Gastroesophageal sphincter (tissue), 4 donors: ENCODE results near the gene JAM3. TPM values are rescaled to one million over a fixed set of nuclear protein-coding genes. Genes with fewer than 3 reads are reported as not detected.
A peak's percentile ranks its signal among the peaks of the same experiment; 100 is the strongest.
"Not testable (repeated sequence)": the region's sequence is repeated elsewhere in the genome, so short reads cannot be mapped to it uniquely, and the experiment has no call there.

Source experiments
- ATAC-seq: fragments of 150-250 bp; one replicate; pipeline ENCODE4 v1.9.1; 2016; ENCODE audit warnings: mild to moderate bottlenecking, moderate library complexity
- H3K27ac ChIP-seq, 4 donors: fragments of 200-600 bp; sonication (generic) in 3 of 4; 1 replicate in 3 of 4; 2 replicates in 1 of 4; pipeline ENCODE4 v1.5.1; 2016 to 2019
- H3K27me3 ChIP-seq: fragments of 200-600 bp; sonication (generic); one replicate; pipeline ENCODE4 v1.5.1; 2019
- H3K36me3 ChIP-seq, 2 donors: fragments of 200-600 bp; sonication (generic); one replicate each; pipeline ENCODE4 v1.5.1; 2019; ENCODE audit warnings: control low read depth in 1 of 2
- H3K4me1 ChIP-seq, 3 donors: fragments of 200-600 bp; sonication (generic); 1 replicate in 2 of 3; 2 replicates in 1 of 3; pipeline ENCODE4 v1.5.1; 2016 to 2019; ENCODE audit warnings: control low read depth in 2 of 3
- H3K4me3 ChIP-seq, 2 donors: fragments of 200-600 bp; sonication (generic); one replicate each; pipeline ENCODE4 v1.5.1; 2019; ENCODE audit warnings: mild to moderate bottlenecking in 1 of 2, moderate library complexity in 1 of 2
- H3K9me3 ChIP-seq, 3 donors: fragments of 200-600 bp; sonication (generic); one replicate each; pipeline ENCODE4 v1.5.1; 2017 to 2019; ENCODE audit warnings: control low read depth in 2 of 3
- EP300 ChIP-seq: sonication (generic); formaldehyde crosslinking; IDR thresholded peaks from one replicate; pipeline ENCODE4 v1.6.1; 2017; ENCODE audit warnings: antibody characterized with exemption, mild to moderate bottlenecking
- POLR2A ChIP-seq, 2 donors: fragments of 450-650 bp; IDR thresholded peaks; one replicate each; pipeline ENCODE4 v1.6.1; 2017; ENCODE audit warnings: antibody characterized with exemption in 2 of 2, mild to moderate bottlenecking in 2 of 2, moderate library complexity in 1 of 2
- POLR2AphosphoS5 ChIP-seq: sonication (generic); formaldehyde crosslinking; IDR thresholded peaks from one replicate; pipeline ENCODE4 v1.6.1; 2017; ENCODE audit warnings: antibody characterized with exemption
- WGBS, 2 donors: methylation state at CpG; one replicate each; pipeline ENCODE4 v1.1.5; 2018; ENCODE audit warnings: low coverage in 1 of 2; 5-methylcytosine and 5-hydroxymethylcytosine counted together
- total RNA-seq, 4 donors: library from RNA; depleted of rRNA; stranded (reverse); fragments of >200 nt; gene quantifications; one replicate each; pipeline ENCODE4 v1.1.0, GENCODE V29; 2016
- TF ChIP-seq, protein P1 (sequence below), 4 experiments: fragments of 200-600 bp in 2 of 4; fragments of 450-650 bp in 2 of 4; sonication (generic) in 1 of 4; IDR thresholded peaks; one replicate each; pipeline ENCODE4 v1.5.1; 2017 to 2019; ENCODE audit warnings: antibody characterized with exemption in 4 of 4, mild to moderate bottlenecking in 2 of 4, moderate library complexity in 2 of 4

Gene JAM3
- total RNA-seq, 4 donors from 2014 or later: 91.0 to 163 (median 104) TPM

DNA sequence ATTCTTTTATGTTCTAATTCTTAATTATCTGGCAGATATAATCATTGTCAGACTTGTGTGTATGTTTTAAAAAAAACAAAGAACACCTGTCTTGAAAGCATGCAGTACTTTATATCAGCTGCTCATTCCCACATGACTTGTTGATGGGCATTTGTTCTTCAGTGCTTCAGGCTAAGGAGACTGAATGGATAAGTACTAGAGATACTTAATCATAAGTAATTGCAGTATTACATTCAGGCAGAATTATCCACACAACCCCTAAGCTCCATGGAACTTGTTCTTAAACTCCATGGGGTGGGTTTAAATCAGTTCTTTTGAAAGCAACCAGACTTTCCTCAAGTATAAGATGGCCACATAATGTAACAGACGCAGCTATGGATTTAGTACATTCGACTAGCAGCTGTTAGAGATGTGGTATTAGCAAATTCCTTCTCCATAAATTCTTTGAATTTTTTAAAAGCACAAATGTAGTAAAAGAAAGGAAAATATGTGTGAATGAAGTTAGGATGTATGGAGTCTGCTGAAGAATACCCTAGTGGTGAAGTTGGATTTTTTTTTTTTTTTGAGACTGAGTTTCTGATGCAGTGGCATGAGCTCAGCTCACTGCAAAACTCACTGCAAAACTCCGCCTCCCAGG lies 3.0 kb downstream of the JAM3 start:
- H3K27ac ChIP-seq: peak overlapping the region in 3 of 4 donors; percentile 56 to 97 (median 58)
- H3K4me3 ChIP-seq: no peak overlapping the region
- no peaks in the 10 kb centered on the region for H3K9me3 ChIP-seq
- 83 to 93% methylated on average over 2 to 3 of the region's 3 CpGs for WGBS, 2 donors
- H3K4me1 ChIP-seq: peaks cover 0 to 62% (median 10%) of the 10 kb centered on the region in 3 donors
- no peaks in the 10 kb centered on the region for H3K27me3 ChIP-seq
- TF ChIP-seq, protein P1, sequence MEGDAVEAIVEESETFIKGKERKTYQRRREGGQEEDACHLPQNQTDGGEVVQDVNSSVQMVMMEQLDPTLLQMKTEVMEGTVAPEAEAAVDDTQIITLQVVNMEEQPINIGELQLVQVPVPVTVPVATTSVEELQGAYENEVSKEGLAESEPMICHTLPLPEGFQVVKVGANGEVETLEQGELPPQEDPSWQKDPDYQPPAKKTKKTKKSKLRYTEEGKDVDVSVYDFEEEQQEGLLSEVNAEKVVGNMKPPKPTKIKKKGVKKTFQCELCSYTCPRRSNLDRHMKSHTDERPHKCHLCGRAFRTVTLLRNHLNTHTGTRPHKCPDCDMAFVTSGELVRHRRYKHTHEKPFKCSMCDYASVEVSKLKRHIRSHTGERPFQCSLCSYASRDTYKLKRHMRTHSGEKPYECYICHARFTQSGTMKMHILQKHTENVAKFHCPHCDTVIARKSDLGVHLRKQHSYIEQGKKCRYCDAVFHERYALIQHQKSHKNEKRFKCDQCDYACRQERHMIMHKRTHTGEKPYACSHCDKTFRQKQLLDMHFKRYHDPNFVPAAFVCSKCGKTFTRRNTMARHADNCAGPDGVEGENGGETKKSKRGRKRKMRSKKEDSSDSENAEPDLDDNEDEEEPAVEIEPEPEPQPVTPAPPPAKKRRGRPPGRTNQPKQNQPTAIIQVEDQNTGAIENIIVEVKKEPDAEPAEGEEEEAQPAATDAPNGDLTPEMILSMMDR (IDR thresholded peaks at IDR 0.05): peak in 2 of 4 experiments; percentile 17 to 31
- TF ChIP-seq POLR2A (IDR thresholded peaks at IDR 0.05): no peak
- TF ChIP-seq EP300: no peak
- no peak for TF ChIP-seq POLR2AphosphoS5
- H3K36me3 ChIP-seq: no peaks in the 10 kb centered on the region
- ATAC-seq: no peak

DNA sequence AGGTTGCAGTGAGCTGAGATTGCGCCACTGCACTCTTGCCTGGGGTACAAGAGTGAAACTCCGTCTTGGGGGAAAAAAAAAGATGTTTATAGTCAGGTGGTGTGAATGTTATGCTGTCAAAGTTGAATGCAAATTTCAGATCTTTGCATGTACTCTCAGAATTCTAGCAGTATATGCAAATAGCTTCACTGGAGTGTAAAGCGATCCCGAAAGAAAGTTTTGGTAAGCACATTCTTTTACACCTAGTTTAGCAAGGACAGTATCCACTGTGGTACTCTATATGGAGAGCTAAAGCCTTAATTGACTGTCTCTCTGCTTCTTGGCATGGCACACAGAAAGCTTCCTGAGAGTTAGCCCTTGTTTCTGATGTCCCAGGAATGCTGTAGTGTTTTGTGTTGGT lies 4.0 kb downstream of the JAM3 start:
- no peak for ATAC-seq
- 29 to 70% methylated on average over 2 to 4 of the region's 4 CpGs for WGBS, 2 donors
- peak overlapping the region in 3 of 4 donors; percentile 50 to 97 (median 58) for H3K27ac ChIP-seq
- H3K27me3 ChIP-seq: no peaks in the 10 kb centered on the region
- peaks cover 0 to 62% (median 10%) of the 10 kb centered on the region in 3 donors for H3K4me1 ChIP-seq
- H3K36me3 ChIP-seq: no peaks in the 10 kb centered on the region
- H3K9me3 ChIP-seq: no peaks in the 10 kb centered on the region
- no peak overlapping the region for H3K4me3 ChIP-seq
- TF ChIP-seq, protein P1 (IDR thresholded peaks at IDR 0.05): no peak
- TF ChIP-seq EP300 (no peak), POLR2AphosphoS5 (no peak)

DNA sequence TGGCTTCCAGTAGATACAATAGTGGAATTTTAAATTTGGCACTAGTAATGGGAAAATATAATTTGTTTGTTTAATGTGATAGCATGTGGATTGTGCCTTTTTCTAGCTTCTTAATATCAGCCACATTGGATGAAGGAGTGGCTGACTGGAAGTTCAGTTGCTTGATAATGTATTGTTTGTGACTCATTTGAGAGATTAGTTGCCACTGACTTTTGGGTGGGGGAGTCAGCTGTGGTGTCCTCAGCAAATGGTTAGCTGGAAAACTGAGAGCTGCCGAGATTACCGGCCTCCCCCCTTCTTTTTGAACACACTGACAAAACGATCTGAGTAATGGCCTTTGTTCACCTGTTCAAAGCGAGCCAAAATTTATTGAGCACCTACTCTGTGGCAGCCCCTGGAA lies 5.5 kb downstream of the JAM3 start:
- TF ChIP-seq POLR2AphosphoS5 (no peak), EP300 (no peak), POLR2A (IDR thresholded peaks at IDR 0.05) (no peak)
- TF ChIP-seq, protein P1 (IDR thresholded peaks at IDR 0.05): no peak
- no peaks in the 10 kb centered on the region for H3K36me3 ChIP-seq
- 54 to 56% methylated on average over 4 of the region's 4 CpGs for WGBS, 2 donors
- H3K27me3 ChIP-seq: no peaks in the 10 kb centered on the region
- H3K27ac ChIP-seq: peak overlapping the region in 3 of 4 donors; percentile 18 to 38 (median 18)
- peaks cover 0 to 58% (median 10%) of the 10 kb centered on the region in 3 donors for H3K4me1 ChIP-seq
- no peaks in the 10 kb centered on the region for H3K9me3 ChIP-seq
- ATAC-seq: no peak
- H3K4me3 ChIP-seq: no peak overlapping the region

DNA sequence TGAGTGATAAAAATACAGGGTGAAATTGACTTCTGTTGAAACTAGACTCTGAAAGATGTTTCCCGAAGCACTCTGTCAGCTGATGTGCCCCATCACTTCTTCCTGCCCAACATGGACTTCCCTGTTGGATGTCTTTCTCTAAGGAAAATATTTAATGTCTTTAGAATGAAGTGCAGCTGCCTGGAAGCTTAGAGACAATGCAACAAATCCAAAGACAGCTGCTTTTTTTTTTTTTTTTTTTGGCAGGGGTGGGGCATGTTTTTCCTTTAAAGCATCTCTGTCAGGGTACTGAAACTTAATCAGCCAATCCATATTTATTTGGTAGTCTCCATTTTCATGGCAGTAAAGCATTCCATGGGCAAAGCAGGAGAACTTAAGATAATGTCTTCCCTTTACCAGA lies 5.9 kb downstream of the JAM3 start:
- TF ChIP-seq, protein P1 (IDR thresholded peaks at IDR 0.05): no peak
- TF ChIP-seq POLR2AphosphoS5 (no peak), EP300 (no peak), POLR2A (IDR thresholded peaks at IDR 0.05) (no peak)
- WGBS, 2 donors: 14 to 40% methylated on average over 1 of the region's 1 CpG
- H3K27me3 ChIP-seq: no peaks in the 10 kb centered on the region
- no peaks in the 10 kb centered on the region for H3K36me3 ChIP-seq
- no peak overlapping the region for H3K4me3 ChIP-seq
- H3K27ac ChIP-seq: peak overlapping the region in 3 of 4 donors; percentile 18 to 38 (median 18)
- peaks cover 0 to 55% (median 10%) of the 10 kb centered on the region in 3 donors for H3K4me1 ChIP-seq
- no peak for ATAC-seq
- H3K9me3 ChIP-seq: no peaks in the 10 kb centered on the region

DNA sequence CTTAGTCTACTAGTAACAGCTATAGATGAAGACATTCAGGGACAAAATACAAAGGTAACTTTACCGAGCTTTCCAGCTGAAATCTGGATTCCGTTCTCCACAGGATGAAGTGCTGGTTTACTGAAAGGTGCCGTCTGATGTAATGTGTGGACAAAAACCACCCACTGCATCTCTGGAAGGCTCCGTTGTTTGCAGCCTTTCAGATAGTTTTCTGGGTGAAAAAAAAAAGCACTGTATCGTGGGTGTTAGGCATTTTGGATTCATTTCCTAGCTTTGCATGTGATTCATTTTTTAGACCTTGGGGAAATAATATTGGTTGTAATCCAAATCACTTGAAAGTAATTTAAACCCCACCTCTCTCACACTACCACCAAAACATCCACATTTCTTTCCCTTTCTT lies 10.4 kb downstream of the JAM3 start:
- TF ChIP-seq POLR2AphosphoS5: no peak
- ATAC-seq: no peak
- H3K4me3 ChIP-seq: no peak overlapping the region
- H3K9me3 ChIP-seq: no peaks in the 10 kb centered on the region
- peaks cover 0 to 10% (median 0%) of the 10 kb centered on the region in 3 donors for H3K4me1 ChIP-seq
- H3K27ac ChIP-seq: no peak overlapping the region
- no peaks in the 10 kb centered on the region for H3K27me3 ChIP-seq
- WGBS, 2 donors: 36 to 59% methylated on average over 5 of the region's 5 CpGs
- H3K36me3 ChIP-seq: peaks cover 0 to 6% of the 10 kb centered on the region in 2 donors

DNA sequence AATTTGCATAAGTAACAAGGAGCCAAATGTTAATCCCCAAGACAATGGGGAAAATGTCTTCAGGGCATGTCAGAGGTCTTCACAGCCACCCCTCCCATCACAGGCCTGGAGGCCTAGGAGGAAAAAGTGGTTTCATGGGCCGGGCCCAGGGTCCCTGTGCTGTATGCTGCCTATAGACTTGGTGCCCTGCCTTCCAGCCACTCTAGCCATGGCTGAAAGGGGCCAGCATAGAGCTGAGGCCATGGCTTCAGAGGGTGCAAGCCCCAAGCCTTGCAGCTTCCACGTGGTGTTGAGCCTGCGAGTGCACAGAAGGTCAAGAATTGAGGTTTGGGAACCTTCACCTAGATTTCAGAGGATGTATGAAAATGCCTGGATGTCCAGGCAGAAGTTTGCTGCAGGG lies 12.4 kb downstream of the JAM3 start:
- not testable (repeated sequence) for H3K36me3 ChIP-seq, H3K4me1 ChIP-seq, H3K9me3 ChIP-seq, H3K4me3 ChIP-seq, H3K27me3 ChIP-seq, ATAC-seq, H3K27ac ChIP-seq
- WGBS, 2 donors: 100% methylated on average over 1 of the region's 3 CpGs
